Lower leg skin (tissue), 3 donors: Measurements from ENCODE around the gene ONECUT2.

ENCODE experiments used
- POLR2A ChIP-seq, 2 donors: fragments of 450-650 bp; IDR thresholded peaks; one replicate each; pipeline ENCODE4 v1.6.1; 2016 to 2017; ENCODE audit warnings: antibody characterized with exemption in 2 of 2, mild to moderate bottlenecking in 1 of 2, moderate library complexity in 1 of 2
- TF ChIP-seq, protein P1 (sequence below), 3 donors: fragments of 450-650 bp; IDR thresholded peaks; one replicate each; pipeline ENCODE4 v1.5.1; 2016; ENCODE audit warnings: antibody characterized with exemption in 3 of 3, mild to moderate bottlenecking in 3 of 3, moderate library complexity in 2 of 3

DNA sequence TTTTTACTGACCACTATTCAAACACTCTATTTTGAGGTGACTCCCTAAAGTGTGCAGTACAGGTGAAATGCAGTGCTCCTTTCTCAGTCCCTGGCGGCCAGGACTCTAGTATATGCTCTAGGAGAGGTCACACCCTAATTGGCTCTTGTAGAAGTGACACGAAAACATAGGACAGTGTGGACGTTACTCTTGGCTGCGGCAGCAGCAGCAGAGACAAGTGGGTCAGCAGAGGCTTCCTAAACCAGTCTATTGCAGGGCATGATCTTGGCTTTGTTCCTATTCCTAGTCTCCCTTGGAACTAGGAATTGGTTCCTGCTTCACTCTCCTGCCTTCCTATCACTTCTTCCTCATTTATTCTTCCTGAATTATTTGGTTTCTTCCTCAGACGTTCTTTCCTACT is 10.1 kb upstream of the ONECUT2 start:
- TF ChIP-seq, protein P1, sequence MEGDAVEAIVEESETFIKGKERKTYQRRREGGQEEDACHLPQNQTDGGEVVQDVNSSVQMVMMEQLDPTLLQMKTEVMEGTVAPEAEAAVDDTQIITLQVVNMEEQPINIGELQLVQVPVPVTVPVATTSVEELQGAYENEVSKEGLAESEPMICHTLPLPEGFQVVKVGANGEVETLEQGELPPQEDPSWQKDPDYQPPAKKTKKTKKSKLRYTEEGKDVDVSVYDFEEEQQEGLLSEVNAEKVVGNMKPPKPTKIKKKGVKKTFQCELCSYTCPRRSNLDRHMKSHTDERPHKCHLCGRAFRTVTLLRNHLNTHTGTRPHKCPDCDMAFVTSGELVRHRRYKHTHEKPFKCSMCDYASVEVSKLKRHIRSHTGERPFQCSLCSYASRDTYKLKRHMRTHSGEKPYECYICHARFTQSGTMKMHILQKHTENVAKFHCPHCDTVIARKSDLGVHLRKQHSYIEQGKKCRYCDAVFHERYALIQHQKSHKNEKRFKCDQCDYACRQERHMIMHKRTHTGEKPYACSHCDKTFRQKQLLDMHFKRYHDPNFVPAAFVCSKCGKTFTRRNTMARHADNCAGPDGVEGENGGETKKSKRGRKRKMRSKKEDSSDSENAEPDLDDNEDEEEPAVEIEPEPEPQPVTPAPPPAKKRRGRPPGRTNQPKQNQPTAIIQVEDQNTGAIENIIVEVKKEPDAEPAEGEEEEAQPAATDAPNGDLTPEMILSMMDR (IDR thresholded peaks at IDR 0.05): no peak
- TF ChIP-seq POLR2A (IDR thresholded peaks at IDR 0.05): no peak
